HUES64 (cell line): ENCODE results near the gene TTLL1. TPM values are rescaled to one million over a fixed set of nuclear protein-coding genes. Genes with fewer than 3 reads are reported as not detected.

Experiments used
- H3K27ac ChIP-seq: 2 replicates; pipeline ENCODE4 v1.7.0; 2013; ENCODE audit warnings: low read depth, low read length, inconsistent platforms
- H3K27me3 ChIP-seq: 2 replicates; pipeline ENCODE4 v1.6.1; 2013; ENCODE audit warnings: mild to moderate bottlenecking, low read length; ENCODE audit not compliant: insufficient read depth
- H3K36me3 ChIP-seq: 2 replicates; pipeline ENCODE4 v1.6.1; 2013; ENCODE audit warnings: mild to moderate bottlenecking, low read length; ENCODE audit not compliant: insufficient read depth
- H3K4me1 ChIP-seq: 2 replicates; pipeline ENCODE4 v1.6.1; 2013; ENCODE audit warnings: mild to moderate bottlenecking, low read length, moderate library complexity; ENCODE audit not compliant: insufficient read depth
- H3K4me3 ChIP-seq: 2 replicates; pipeline ENCODE4 v1.5.1; 2013; ENCODE audit warnings: mild to moderate bottlenecking, low read length, moderate library complexity
- H3K9ac ChIP-seq: 2 replicates; pipeline ENCODE4 v1.6.1; 2013; ENCODE audit warnings: mild to moderate bottlenecking, low read depth, low read length
- H3K9me3 ChIP-seq: 2 replicates; pipeline ENCODE4 v1.6.1; 2013; ENCODE audit warnings: low read depth, low read length; ENCODE audit not compliant: insufficient read depth
- WGBS: fragments of 150-250, 120-280 bp; methylation state at CpG from one replicate; pipeline ENCODE4 v1.1.7; 2013; ENCODE audit warnings: missing lambda C conversion rate; 5-methylcytosine and 5-hydroxymethylcytosine counted together
- polyA plus RNA-seq, 2 experiments: library from polyadenylated mRNA; stranded (reverse); fragments of 50-300 nt; gene quantifications; one replicate each; pipeline ENCODE4 v1.2.3, GENCODE V29; 2013

TTLL1 gene
- 8.2 TPM for polyA plus RNA-seq (2013, experiment 1 of 2)
- 12.6 TPM for polyA plus RNA-seq (2013, experiment 2 of 2)

DNA sequence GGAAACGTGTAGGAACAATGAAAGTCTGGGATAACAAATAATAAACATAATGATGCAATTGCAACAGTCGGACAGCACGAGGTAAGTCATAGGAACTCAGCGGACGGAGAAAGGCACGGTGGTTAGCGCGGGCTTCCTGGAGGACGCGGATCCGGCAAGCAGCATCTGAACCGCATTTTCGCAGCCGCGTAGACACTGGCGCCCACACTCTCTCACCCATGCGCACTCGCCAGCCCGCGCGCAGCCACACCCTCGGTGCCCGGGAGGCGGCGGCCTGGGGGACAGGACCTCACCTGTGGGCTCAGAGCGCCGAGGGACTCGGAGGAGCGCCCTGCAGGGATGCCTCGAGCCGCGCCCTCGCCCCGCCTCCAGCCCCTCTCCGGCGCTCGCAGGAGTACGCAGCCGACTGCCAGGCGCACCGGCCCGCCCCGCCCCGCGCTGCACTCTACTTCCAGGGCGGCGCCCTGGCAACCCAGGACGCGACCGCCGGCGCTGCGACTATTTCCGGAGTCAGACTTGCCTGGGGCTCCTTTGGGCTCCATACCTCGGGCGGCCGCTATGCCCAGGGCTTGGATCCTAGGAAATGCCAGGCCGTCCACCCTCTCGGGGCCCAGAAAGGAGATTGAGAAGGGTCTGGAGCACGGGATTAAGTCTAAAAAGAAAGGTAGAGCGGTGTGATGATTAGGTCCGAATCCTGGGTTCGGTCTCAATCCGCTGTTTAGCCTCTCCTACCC is at the start of gene TTLL1:
TSS of gene TTLL1 (minus strand) at position 408 of the 734 bp plus-strand sequence. CDS start 13,805 bp downstream, outside the sequence.
- peak within 1 kb of the TSS; percentile 70 for H3K4me3 ChIP-seq
- H3K27ac ChIP-seq = peak within 1 kb of the TSS; percentile 59
- no peaks in the 10 kb centered on the region for H3K4me1 ChIP-seq
- peak within 1 kb of the TSS; percentile 64 for H3K9ac ChIP-seq
- no peaks in the 10 kb centered on the region for H3K9me3 ChIP-seq
- WGBS = 5% methylated on average over 64 of the region's 64 CpGs
- H3K36me3 ChIP-seq = no peaks in the 10 kb centered on the region
- H3K27me3 ChIP-seq = no peaks in the 10 kb centered on the region

GRCh38 chr22:43136801-43137200 is 47.6 kb upstream of the TTLL1 start:
- Histone ChIP-seq H3K9me3 (no peaks in the 10 kb centered on the region), H3K36me3 (peaks cover 82% of the 10 kb centered on the region), H3K27me3 (no peaks in the 10 kb centered on the region), H3K9ac (no peak overlapping the region), H3K27ac (no peak overlapping the region), H3K4me1 (no peaks in the 10 kb centered on the region), H3K4me3 (no peak overlapping the region)
- 94% methylated on average over 10 of the region's 10 CpGs for WGBS

DNA sequence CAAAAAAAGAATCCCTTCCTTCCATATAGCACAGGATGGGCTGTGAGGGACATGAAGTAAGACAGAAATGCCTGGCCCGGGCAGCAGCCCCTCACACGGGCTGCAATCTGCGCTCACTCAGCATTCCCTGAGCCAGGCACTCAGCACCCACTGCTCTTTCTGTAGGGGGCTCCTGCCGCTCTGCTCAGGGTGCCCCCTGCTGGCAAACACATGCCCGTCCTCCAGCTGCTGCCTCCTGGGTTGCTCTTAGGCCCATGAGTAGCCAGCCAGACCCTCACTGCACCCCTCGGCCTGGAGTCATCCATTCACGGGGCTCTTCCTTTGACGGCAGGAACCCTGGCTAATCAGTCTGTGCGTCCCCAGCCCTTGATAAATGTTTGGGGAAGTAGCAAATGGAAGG is 47.1 kb upstream of the TTLL1 start:
- Histone ChIP-seq H3K4me3 (no peak overlapping the region), H3K4me1 (no peaks in the 10 kb centered on the region), H3K36me3 (peaks cover 87% of the 10 kb centered on the region), H3K27me3 (no peaks in the 10 kb centered on the region), H3K9me3 (no peaks in the 10 kb centered on the region), H3K9ac (no peak overlapping the region), H3K27ac (no peak overlapping the region)
- WGBS = 78% methylated on average over 9 of the region's 9 CpGs

DNA sequence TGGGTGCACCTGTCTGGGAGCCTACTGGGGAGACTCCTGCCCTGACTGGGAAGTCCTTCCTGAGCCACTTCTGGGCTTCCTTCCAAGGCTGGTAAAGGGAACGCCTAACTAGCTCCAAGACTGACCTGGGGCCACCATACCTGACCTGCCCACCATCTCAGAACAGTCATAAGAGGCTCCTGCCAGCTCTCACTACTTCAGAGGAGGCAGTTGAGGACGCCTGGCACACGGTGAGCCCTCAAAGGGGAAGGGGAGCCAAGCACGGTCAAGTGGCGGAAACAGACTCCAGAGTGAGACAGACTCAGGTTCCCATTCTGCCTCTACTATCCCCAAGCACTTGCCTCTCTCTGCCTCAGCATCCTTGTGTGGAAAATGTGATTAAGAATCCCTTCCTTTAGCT is 46.4 kb upstream of the TTLL1 start:
- H3K36me3 ChIP-seq = peaks cover 83% of the 10 kb centered on the region
- 89% methylated on average over 5 of the region's 5 CpGs for WGBS

GRCh38 chr22:43134553-43134952 is 45.4 kb upstream of the TTLL1 start:
- WGBS = 95% methylated on average over 4 of the region's 4 CpGs
- Histone ChIP-seq H3K36me3 (peaks cover 73% of the 10 kb centered on the region), H3K9me3 (no peaks in the 10 kb centered on the region), H3K27me3 (no peaks in the 10 kb centered on the region), H3K9ac (no peak overlapping the region), H3K27ac (no peak overlapping the region), H3K4me3 (no peak overlapping the region), H3K4me1 (no peaks in the 10 kb centered on the region)

More for the DNA sequence above, 46.4 kb upstream of the TTLL1 start:
- Histone ChIP-seq H3K9ac (no peak overlapping the region), H3K4me3 (no peak overlapping the region), H3K27me3 (no peaks in the 10 kb centered on the region), H3K4me1 (no peaks in the 10 kb centered on the region), H3K27ac (no peak overlapping the region), H3K9me3 (no peaks in the 10 kb centered on the region)

DNA sequence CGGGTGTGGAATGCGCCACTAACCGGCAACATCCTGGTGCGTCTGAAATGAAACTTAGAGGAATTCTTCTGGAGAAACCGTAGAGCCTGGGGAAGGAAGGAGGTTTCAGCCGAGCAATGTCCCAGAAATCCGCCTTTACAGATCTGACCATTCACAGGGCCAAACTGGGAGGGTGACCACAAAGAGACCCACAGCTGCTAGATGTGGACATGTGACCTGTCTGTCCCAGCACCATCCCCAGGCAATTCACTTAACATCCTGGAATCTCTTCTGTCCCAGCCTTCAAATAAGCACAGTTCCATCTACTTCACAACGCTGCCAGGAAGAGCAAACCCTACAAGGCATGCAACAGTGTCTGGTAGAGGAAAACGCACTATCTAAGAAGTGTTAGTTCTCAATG is 44.2 kb upstream of the TTLL1 start:
- Histone ChIP-seq H3K9me3 (no peaks in the 10 kb centered on the region), H3K4me3 (no peak overlapping the region), H3K36me3 (peaks cover 66% of the 10 kb centered on the region), H3K4me1 (0 out of 2 replicates have a peak, but pooled peaks cover 4% of the 10 kb centered on the region), H3K27ac (no peak overlapping the region), H3K27me3 (no peaks in the 10 kb centered on the region), H3K9ac (no peak overlapping the region)
- WGBS = 85% methylated on average over 9 of the region's 9 CpGs

DNA sequence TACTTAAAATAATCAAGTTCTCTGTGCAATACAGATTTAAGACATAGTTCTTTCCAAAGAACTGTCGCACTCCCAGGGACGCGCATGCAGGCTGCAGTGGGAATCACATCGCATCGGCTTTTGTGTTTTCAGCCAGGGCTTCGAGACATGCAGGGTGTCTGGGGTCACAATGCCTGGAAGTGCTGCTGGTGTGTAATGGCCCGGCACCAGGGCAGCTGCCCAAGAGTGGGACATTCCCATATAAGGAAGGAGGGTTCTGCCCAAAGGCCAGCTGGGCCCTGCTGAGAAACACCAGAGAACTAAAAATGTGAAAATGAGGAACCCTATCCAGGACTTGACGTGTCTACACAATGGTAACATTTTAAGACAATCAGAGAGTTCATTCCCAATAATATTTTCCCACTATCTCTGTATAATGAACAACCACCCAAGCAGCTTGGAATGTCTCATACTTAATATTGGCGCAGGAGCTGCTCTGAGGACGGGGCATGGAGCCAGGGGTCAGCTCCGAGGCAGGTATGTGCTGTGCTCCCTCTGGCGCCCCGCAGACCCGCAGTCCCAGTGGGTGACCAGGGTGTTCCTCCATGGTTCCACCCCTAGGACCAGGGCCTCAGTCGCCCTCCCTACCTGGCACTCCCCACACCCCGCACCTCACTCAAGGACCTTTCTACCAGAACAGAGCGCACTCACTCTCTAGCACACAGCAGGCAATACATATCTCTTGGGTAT is 42.7 kb upstream of the TTLL1 start:
- Histone ChIP-seq H3K27ac (no peak overlapping the region), H3K4me1 (0 out of 2 replicates have a peak, but pooled peaks cover 4% of the 10 kb centered on the region), H3K36me3 (peaks cover 52% of the 10 kb centered on the region)

GRCh38 chr22:43129426-43130425 is 40.5 kb upstream of the TTLL1 start:
- WGBS = 65% methylated on average over 15 of the region's 16 CpGs
- no peaks in the 10 kb centered on the region for H3K9me3 ChIP-seq
- no peak overlapping the region for H3K27ac ChIP-seq
- no peak overlapping the region; the same call in 1 of the 2 replicates for H3K9ac ChIP-seq
- H3K36me3 ChIP-seq = peaks cover 34% of the 10 kb centered on the region
- H3K4me3 ChIP-seq = no peak overlapping the region
- H3K27me3 ChIP-seq = no peaks in the 10 kb centered on the region
- 0 out of 2 replicates have a peak, but pooled peaks cover 4% of the 10 kb centered on the region for H3K4me1 ChIP-seq

More for the DNA sequence above, 42.7 kb upstream of the TTLL1 start:
- H3K9me3 ChIP-seq = no peaks in the 10 kb centered on the region
- no peak overlapping the region for H3K4me3 ChIP-seq
- no peak overlapping the region for H3K9ac ChIP-seq
- H3K27me3 ChIP-seq = no peaks in the 10 kb centered on the region
- 96% methylated on average over 17 of the region's 17 CpGs for WGBS

- Histone ChIP-seq H3K27ac (no peak overlapping the region), H3K4me1 (0 out of 2 replicates have a peak, but pooled peaks cover 4% of the 10 kb centered on the region), H3K27me3 (no peaks in the 10 kb centered on the region), H3K9ac (no peak overlapping the region), H3K36me3 (peaks cover 27% of the 10 kb centered on the region), H3K9me3 (no peaks in the 10 kb centered on the region), H3K4me3 (no peak overlapping the region)
- WGBS = 54% methylated on average over 20 of the region's 20 CpGs
These were observed 39.8 kb upstream of the TTLL1 start for GRCh38 chr22:43128928-43129424.

- Histone ChIP-seq H3K27me3 (no peaks in the 10 kb centered on the region), H3K27ac (no peak overlapping the region), H3K9ac (no peak overlapping the region), H3K4me3 (no peak overlapping the region), H3K9me3 (no peaks in the 10 kb centered on the region), H3K36me3 (peaks cover 21% of the 10 kb centered on the region), H3K4me1 (0 out of 2 replicates have a peak, but pooled peaks cover 4% of the 10 kb centered on the region)
- 92% methylated on average over 13 of the region's 13 CpGs for WGBS
These were observed 38.9 kb upstream of the TTLL1 start for GRCh38 chr22:43128116-43128515.
